ENCODE measurements around the gene SPOCD1. TPM values are rescaled to one million over a fixed set of nuclear protein-coding genes. Genes with fewer than 3 reads are reported as not detected.

The SPOCD1 gene
- total RNA-seq, 1 donor: 3.4 TPM

DNA sequence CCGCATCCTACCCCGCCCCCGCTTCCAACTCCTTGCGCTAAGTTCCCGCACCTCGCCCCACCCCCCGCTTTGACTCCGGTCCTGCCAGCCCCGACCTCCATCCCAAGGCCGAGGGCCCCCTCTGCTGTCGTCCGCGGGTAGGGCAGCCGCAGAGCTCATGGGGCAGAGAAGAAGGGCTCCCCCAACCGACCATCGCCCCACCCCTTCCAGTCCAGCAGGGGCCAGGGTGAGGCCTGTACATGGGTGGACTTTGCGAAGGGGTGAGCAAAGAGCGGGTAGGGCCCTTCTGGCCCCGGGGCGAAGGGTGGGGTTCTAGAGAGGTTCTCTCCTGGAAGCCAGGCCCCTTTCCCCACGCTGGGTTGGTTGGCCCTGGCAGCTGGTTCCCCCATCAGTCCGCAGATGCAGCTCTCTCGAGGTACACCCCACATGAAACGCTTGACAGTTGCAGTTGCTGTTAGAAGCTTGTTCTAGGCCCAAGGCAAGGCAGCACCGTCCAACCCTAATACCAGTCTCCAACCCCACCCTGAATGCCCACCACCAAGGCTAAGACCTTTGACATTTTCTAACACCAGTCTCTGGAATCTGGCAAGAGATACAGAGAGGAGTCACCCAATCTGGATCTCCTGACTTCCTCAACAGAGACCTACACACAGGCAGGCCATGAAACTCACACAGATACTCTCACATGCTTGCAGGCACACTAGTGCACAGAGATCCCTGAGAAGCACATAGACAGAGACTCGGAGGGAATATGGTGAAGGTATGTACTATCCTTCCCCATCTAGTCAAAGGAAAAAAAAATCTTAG lies 26.4 kb downstream of the SPOCD1 start:
- Histone ChIP-seq H3K27me3 (ENCODE audit: insufficient read depth, low read length) (no peaks in the 10 kb centered on the region), H3K9me3 (ENCODE audit: low read depth, low read length) (no peaks in the 10 kb centered on the region), H3K4me1 (ENCODE audit: insufficient read depth, low read length) (peaks cover 9% of the 10 kb centered on the region), H3K4me3 (ENCODE audit: low read length) (peak overlapping the region; percentile 66)

DNA sequence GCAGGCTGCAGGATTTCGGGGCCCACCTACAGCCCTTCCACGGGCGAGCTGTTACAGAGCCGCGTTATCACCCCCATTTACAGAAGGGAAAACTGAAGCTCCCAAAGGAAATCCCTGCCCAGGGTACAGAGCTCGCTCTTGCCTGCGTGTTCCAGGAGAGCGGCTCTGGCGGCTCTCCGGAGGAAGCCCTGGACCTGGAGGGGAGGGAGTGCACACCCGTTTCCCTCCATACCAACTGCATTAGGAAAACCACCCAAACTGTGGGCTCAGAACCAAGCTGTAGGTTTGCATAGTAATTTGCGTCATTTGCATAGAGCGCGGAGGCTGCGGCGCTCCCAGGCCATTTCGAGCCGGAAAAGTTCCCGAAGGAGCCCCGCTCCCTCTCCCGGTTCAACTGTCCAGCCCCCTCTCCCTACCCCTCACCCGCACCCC lies 27.0 kb downstream of the SPOCD1 start:
- H3K4me1 ChIP-seq (ENCODE audit: insufficient read depth, low read length): peaks cover 12% of the 10 kb centered on the region
- H3K4me3 ChIP-seq (ENCODE audit: low read length): peak overlapping the region; percentile 66
- H3K9me3 ChIP-seq (ENCODE audit: low read depth, low read length): no peaks in the 10 kb centered on the region
- no peaks in the 10 kb centered on the region for H3K27me3 ChIP-seq (ENCODE audit: insufficient read depth, low read length)

DNA sequence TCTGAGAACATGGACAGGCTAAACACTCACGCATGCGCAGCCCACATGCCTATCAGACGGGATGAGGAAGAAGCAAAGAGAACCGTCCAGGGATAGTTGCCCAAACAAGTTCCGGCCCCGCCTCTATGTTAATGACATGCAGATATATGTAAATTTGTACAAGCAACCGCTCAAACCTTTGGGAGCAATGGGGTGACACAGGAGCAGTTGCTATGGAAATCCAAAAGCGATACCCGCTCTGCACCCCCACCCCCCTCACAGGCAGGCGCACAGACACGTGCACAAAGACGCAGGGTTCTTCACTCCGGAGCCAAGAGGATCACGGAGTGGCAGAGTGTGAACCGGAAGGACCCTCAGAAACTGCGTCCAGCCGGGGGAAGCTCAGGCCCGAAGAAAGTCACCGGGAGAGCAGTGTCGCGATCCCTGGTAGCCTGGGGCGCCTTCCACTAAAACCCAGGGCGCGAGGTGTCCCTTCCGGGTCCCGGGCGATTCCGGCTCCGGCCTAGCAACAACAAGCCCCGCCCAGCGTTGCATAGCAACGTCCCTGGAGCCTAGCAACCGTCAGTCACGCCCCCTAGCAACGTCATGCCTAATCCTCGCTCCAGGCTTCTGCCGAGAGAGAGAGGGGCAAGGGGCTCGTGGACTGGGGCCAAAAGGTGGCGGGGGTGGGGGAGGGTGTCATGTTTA lies 27.5 kb downstream of the SPOCD1 start:
- Histone ChIP-seq H3K27me3 (ENCODE audit: insufficient read depth, low read length) (no peaks in the 10 kb centered on the region), H3K4me1 (ENCODE audit: insufficient read depth, low read length) (peaks cover 12% of the 10 kb centered on the region), H3K4me3 (ENCODE audit: low read length) (peak overlapping the region; percentile 66), H3K9me3 (ENCODE audit: low read depth, low read length) (no peaks in the 10 kb centered on the region)

GRCh38 chr1:31787786-31788137 lies 28.1 kb downstream of the SPOCD1 start:
- Histone ChIP-seq H3K9me3 (ENCODE audit: low read depth, low read length) (no peaks in the 10 kb centered on the region), H3K27me3 (ENCODE audit: insufficient read depth, low read length) (no peaks in the 10 kb centered on the region), H3K4me1 (ENCODE audit: insufficient read depth, low read length) (peaks cover 12% of the 10 kb centered on the region), H3K4me3 (ENCODE audit: low read length) (no peak overlapping the region)

GRCh38 chr1:31787261-31787660 lies 28.6 kb downstream of the SPOCD1 start:
- peaks cover 12% of the 10 kb centered on the region for H3K4me1 ChIP-seq (ENCODE audit: insufficient read depth, low read length)
- H3K27me3 ChIP-seq (ENCODE audit: insufficient read depth, low read length): no peaks in the 10 kb centered on the region
- no peaks in the 10 kb centered on the region for H3K9me3 ChIP-seq (ENCODE audit: low read depth, low read length)

GRCh38 chr1:31786366-31787060 lies 29.3 kb downstream of the SPOCD1 start:
- Histone ChIP-seq H3K4me3 (ENCODE audit: low read length) (no peak overlapping the region), H3K4me1 (ENCODE audit: insufficient read depth, low read length) (peaks cover 12% of the 10 kb centered on the region), H3K9me3 (ENCODE audit: low read depth, low read length) (no peaks in the 10 kb centered on the region), H3K27me3 (ENCODE audit: insufficient read depth, low read length) (no peaks in the 10 kb centered on the region)

More at GRCh38 chr1:31787261-31787660, 28.6 kb downstream of the SPOCD1 start:
- no peak overlapping the region for H3K4me3 ChIP-seq (ENCODE audit: low read length)

DNA sequence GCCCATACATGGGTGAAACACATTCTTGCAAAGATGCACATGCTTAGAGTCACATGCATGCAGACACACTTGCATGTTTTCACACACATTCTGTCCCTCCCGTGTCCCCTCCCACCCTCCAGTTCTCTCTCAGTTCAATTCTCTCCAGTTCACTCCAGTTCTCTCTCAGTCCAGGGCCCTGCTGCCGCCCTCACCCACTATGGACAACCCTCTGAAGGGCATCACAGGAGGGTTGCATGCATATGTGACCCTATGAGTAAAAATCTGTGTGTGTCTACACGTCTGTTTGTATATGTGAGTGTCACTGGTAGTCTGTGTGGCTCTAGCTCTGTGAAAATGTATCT lies 29.9 kb downstream of the SPOCD1 start:
- H3K4me1 ChIP-seq (ENCODE audit: insufficient read depth, low read length): peaks cover 12% of the 10 kb centered on the region
- no peaks in the 10 kb centered on the region for H3K27me3 ChIP-seq (ENCODE audit: insufficient read depth, low read length)

DNA sequence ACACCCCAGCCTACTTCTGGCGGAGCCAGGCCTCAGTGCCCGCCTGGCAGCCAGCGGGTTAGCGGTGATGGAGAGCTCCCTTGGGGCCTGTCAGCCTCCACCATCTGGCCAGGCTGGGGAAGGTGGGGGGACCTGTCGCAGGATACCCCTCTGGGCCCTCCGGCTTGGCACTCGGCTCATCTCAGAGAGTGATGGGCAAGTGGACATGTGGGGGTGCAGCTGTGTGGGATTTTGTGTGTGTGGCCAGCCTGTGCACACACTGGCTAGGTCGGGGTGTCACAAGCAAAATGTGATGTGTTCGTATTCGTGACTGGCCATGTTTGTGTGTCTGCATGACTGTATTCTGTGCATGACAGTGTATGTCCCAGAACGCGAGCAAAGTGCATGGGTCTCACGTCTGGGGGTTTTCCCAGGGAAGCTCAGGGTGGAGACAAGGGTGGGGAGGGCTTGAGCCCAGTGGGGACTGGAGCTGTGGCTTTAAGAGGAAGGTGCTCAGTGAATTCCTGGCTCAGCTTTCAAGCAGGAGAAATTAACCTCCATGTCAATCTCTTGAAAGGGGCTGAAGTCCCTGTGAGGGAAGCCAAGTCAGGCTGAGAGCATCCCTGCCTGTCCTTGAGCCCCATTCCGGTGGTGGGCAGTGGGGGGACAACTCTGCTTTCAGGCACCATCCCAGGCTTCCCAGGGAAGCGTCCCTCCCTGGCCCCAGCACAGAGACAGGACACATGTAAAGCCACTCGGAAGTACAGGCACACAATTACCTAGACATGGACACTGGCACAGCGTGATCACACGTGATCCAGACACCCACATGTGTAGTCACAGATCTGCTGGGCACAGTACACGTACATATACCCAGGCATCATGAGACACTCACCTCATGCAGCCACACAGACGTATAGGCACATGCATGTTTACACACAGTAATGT lies 30.5 kb downstream of the SPOCD1 start:
- no peaks in the 10 kb centered on the region for H3K9me3 ChIP-seq (ENCODE audit: low read depth, low read length)
- H3K4me1 ChIP-seq (ENCODE audit: insufficient read depth, low read length): peaks cover 12% of the 10 kb centered on the region
- no peaks in the 10 kb centered on the region for H3K27me3 ChIP-seq (ENCODE audit: insufficient read depth, low read length)
- H3K4me3 ChIP-seq (ENCODE audit: low read length): no peak overlapping the region

More for the DNA sequence above, 29.9 kb downstream of the SPOCD1 start:
- no peaks in the 10 kb centered on the region for H3K9me3 ChIP-seq (ENCODE audit: low read depth, low read length)
- H3K4me3 ChIP-seq (ENCODE audit: low read length): no peak overlapping the region

DNA sequence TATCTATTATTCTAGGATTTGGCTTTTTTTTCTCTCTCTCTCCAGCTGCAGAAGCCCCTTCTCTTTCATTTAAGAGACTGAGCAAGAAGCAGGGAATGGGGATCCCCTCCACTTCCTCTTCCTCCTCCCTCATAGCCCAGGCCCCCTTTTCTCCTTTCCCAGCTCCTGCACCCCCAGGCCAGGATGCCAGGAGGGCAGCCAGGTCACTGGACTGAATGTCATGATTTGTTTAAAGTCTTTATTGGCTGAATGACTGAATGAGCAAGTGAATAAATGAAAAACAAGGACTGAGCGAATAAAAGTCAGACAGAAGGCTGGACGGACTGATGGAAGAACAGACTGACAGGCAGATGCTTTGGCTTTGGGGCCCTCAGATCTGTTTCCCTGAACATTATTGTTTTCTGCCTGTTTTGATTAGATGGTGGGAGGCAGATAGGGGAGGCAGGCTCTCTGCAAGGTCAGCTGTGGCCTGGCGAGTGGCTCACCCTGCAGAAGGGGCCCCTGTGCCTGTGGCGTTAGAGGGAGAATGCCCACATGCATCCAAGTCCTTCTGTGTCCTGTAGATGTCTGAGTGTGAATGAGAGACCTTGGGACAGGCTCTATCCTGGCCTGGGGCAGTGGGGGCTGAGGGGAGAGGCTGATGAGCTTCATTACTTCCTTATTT lies 31.3 kb downstream of the SPOCD1 start:
- Histone ChIP-seq H3K27me3 (ENCODE audit: insufficient read depth, low read length) (no peaks in the 10 kb centered on the region), H3K4me3 (ENCODE audit: low read length) (no peak overlapping the region), H3K9me3 (ENCODE audit: low read depth, low read length) (no peaks in the 10 kb centered on the region), H3K4me1 (ENCODE audit: insufficient read depth, low read length) (peaks cover 12% of the 10 kb centered on the region)

- Histone ChIP-seq H3K4me1 (ENCODE audit: insufficient read depth, low read length) (peaks cover 12% of the 10 kb centered on the region), H3K4me3 (ENCODE audit: low read length) (no peak overlapping the region), H3K27me3 (ENCODE audit: insufficient read depth, low read length) (no peaks in the 10 kb centered on the region), H3K9me3 (ENCODE audit: low read depth, low read length) (no peaks in the 10 kb centered on the region)
Observed at GRCh38 chr1:31783846-31784245, 32.0 kb downstream of the SPOCD1 start.

GRCh38 chr1:31782421-31783410 lies 33.1 kb downstream of the SPOCD1 start:
- Histone ChIP-seq H3K27me3 (ENCODE audit: insufficient read depth, low read length) (no peaks in the 10 kb centered on the region), H3K4me3 (ENCODE audit: low read length) (no peak overlapping the region), H3K9me3 (ENCODE audit: low read depth, low read length) (no peaks in the 10 kb centered on the region)

DNA sequence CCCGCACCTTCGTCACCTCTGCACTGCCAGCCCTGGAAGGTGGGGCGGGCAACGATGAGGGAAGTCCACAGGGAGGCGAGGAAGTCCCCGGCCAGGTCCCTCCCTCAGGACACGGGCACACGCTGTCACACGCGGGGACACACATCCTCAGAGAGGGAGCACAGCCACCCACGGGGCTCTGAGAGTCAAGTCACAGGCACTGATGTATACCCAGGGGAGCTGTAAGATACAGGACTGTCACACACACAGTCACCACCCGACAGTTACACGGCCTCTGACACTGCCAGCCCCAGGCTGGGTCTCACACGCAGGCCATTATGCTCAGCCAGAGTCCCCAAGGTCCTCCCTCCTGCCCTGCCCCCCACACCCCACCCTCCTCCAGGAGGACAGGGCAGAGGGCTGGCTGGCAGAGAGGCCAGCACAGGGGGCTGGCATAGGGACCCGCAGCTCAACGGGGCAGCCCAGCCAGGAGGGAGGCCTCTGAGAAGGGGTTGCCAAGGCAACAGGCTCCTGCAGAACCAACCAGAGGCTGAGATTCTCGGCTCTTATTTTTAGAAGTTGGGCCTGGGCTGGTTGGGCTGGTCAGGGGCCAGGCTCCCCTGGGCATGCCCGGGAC lies 34.0 kb downstream of the SPOCD1 start:
- H3K27me3 ChIP-seq (ENCODE audit: insufficient read depth, low read length): no peaks in the 10 kb centered on the region
- H3K4me1 ChIP-seq (ENCODE audit: insufficient read depth, low read length): peaks cover 5% of the 10 kb centered on the region
- H3K4me3 ChIP-seq (ENCODE audit: low read length): no peak overlapping the region
- no peaks in the 10 kb centered on the region for H3K9me3 ChIP-seq (ENCODE audit: low read depth, low read length)

More at GRCh38 chr1:31782421-31783410, 33.1 kb downstream of the SPOCD1 start:
- H3K4me1 ChIP-seq (ENCODE audit: insufficient read depth, low read length): peaks cover 8% of the 10 kb centered on the region
